Measurements from ENCODE around the gene CARD19. TPM values are rescaled to one million over a fixed set of nuclear protein-coding genes. Genes with fewer than 3 reads are reported as not detected.
"Not testable (repeated sequence)": the region's sequence is repeated elsewhere in the genome, so short reads cannot be mapped to it uniquely, and the experiment has no call there.

Gene CARD19
- total RNA-seq, 2 experiments from 2014 or later, result 80.4 to 83.5 TPM

DNA sequence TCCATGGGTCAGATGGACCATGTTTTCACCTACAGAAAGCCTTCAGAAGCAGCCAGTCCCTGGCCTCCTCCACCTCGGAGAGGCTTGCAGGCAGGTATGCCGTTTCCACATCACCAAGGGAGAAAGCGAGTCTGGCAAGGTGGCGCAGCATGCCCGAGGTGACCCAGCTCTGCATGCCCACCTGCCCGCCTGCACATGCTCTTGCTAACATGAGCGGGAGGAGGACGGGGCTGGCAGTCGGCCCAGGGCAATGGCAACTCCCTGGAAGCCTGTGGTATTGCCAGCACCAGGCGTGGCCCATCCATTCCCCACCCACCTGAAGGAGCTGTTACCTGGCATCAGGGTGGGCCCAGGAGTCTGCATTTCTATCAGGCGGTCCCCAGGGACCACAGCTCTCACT is 41.3 kb downstream of the CARD19 start:
- Mint-ChIP-seq H3K36me3 (ENCODE audit: low read depth) (peaks cover 3% of the 10 kb centered on the region), H3K27ac (no peak overlapping the region), H3K27me3 (no peaks in the 10 kb centered on the region), H3K9me3 (peaks cover 3% of the 10 kb centered on the region), H3K4me3 (no peak overlapping the region), H3K4me1 (peaks cover 39% of the 10 kb centered on the region)
- DNase-seq, result no peak
- POLR2A ChIA-PET, result no interaction called here
- CTCF ChIA-PET, result no interaction called here

DNA sequence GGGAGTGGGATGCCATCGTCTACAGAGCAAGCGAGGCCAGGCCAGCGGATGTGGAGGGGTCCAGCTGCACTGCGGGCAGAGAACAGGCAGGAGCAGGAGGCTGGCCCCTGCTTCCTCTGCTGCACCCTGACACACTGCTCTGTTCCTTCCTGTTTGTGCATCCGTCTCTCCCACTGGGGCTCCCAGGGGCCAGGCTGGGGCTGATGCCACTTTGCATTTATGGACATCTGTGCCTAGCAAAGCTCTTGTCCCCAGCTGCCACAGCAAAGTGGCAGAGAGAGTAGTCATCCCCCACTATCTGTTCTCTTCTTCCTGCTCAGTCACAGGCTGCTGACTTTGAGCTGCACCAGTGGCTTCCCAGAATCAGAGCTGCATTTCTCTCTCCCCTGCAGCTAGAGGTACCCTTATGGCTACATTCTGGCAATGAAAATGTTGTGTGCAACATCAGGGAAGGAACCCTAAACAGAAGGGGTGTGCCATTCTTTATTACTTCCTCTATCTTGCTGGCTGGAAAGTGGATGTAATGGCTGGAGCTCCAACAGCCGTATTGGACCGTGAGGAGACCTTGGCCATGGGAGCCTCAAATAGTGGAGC is 42.3 kb downstream of the CARD19 start:
- peaks cover 3% of the 10 kb centered on the region for H3K9me3 Mint-ChIP-seq
- H3K4me3 Mint-ChIP-seq, result no peak overlapping the region
- DNase-seq, result no peak
- H3K27ac Mint-ChIP-seq, result no peak overlapping the region
- ChIA-PET CTCF (interaction anchor here (1.0 kb wide), 1 partner anchor 9 kb away, joined by 5 read pairs; no protein-coding TSS in a partner anchor), POLR2A (interaction anchor here (1.2 to 1.3 kb wide), 2 partner anchors 16 to 18 kb away, joined by 3 to 5 read pairs; no protein-coding TSS in a partner anchor)
- H3K4me1 Mint-ChIP-seq, result peaks cover 37% of the 10 kb centered on the region
- H3K27me3 Mint-ChIP-seq, result no peaks in the 10 kb centered on the region
- H3K36me3 Mint-ChIP-seq (ENCODE audit: low read depth), result peaks cover 3% of the 10 kb centered on the region

DNA sequence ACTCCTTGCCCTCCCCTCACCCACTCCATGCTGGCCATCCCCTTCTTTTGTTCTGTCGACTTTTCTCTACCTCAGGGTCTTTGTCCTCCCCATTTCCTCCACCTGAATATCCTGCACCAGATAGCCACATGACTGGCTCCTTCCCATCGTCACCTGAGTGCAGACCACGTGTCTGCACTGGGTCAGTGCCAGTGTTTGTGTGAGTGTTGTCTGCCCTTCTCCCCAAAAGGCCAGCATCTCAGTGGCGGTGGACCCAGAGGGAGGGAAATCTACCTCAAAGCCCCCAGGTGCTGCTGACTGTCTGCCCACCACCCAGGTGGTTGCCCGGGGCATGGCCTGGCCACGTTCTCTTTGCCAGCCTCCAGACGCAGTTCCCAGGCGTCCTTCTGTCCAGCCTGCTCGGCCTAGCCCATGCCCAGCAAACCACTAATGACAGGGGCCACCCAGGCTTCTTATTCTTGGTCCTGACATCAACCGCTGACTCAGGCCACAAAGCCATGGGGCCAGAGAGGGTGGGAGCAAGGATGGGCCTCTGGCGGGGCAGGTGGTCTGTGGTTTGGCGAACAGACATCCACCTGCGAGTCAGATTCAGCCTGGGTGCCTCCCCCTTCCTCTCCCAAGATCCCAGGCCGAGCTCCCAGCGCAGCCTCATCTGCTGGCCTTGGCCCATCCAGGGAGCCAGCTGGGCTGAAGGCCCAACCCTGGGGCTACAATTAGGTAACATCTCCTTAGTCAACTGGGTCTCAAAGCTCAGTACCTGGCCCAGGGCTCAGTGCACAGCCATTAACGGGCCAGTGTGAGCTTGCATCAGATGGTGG is 43.6 kb downstream of the CARD19 start:
- DNase-seq, result no peak
- POLR2A ChIA-PET, result interaction anchor here (1.2 to 1.3 kb wide), 2 partner anchors 13 to 17 kb away, joined by 3 read pairs; no protein-coding TSS in a partner anchor

DNA sequence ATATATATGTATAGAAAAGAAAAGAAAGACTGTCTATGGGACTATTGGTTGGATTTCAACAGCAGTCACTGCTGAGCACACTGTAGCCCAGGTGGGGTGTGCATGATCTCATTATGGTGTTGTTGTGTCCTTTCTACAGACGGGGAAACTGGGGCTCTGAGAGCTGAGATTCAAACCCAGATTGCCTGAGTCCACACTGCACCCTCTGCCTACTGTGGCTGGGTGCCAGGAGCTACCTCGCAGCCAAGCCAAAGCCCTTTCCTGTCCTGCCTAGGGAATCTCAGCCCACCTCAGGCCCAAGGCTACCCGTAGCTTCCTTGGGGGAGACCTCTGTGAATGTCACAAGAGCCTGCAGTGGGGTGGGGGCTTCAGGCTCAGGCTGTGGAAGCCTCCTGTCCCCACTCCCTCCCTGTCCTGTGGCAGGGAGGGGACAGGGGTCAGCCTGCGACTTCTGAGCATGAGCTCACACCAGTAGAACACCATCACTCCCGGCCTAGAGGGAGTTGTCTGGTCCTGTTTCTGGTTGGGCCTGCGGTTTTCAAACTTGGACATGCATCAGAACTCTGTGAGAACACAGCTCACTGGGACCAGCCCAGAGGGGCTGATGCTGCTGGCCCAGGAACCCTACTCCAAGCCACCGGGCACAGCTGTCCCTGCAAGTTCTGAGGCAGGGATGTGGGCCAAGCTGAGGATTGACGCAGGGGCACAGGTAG is 45.9 kb downstream of the CARD19 start:
- no peak for DNase-seq
- H3K27me3 Mint-ChIP-seq, result no peaks in the 10 kb centered on the region
- POLR2A ChIA-PET, result interaction anchor here (4.3 kb wide), 1 partner anchor 8 kb away, joined by 20 read pairs; the partner anchor contains the start of gene NINJ1
- peaks cover 14% of the 10 kb centered on the region for H3K9me3 Mint-ChIP-seq
- no peak overlapping the region for H3K27ac Mint-ChIP-seq
- H3K36me3 Mint-ChIP-seq (ENCODE audit: low read depth), result peaks cover 13% of the 10 kb centered on the region
- CTCF ChIA-PET, result interaction anchor here (1.0 to 1.6 kb wide), 2 partner anchors 15 to 138 kb away, joined by 3 to 4 read pairs; no protein-coding TSS in a partner anchor
- peaks cover 54% of the 10 kb centered on the region for H3K4me1 Mint-ChIP-seq
- no peak overlapping the region for H3K4me3 Mint-ChIP-seq

More for the DNA sequence above, 43.6 kb downstream of the CARD19 start:
- no peak overlapping the region for H3K4me3 Mint-ChIP-seq
- H3K27me3 Mint-ChIP-seq, result no peaks in the 10 kb centered on the region
- H3K9me3 Mint-ChIP-seq, result peaks cover 3% of the 10 kb centered on the region
- CTCF ChIA-PET, result no interaction called here
- H3K36me3 Mint-ChIP-seq (ENCODE audit: low read depth), result peaks cover 3% of the 10 kb centered on the region
- H3K4me1 Mint-ChIP-seq, result peaks cover 47% of the 10 kb centered on the region
- no peak overlapping the region for H3K27ac Mint-ChIP-seq

DNA sequence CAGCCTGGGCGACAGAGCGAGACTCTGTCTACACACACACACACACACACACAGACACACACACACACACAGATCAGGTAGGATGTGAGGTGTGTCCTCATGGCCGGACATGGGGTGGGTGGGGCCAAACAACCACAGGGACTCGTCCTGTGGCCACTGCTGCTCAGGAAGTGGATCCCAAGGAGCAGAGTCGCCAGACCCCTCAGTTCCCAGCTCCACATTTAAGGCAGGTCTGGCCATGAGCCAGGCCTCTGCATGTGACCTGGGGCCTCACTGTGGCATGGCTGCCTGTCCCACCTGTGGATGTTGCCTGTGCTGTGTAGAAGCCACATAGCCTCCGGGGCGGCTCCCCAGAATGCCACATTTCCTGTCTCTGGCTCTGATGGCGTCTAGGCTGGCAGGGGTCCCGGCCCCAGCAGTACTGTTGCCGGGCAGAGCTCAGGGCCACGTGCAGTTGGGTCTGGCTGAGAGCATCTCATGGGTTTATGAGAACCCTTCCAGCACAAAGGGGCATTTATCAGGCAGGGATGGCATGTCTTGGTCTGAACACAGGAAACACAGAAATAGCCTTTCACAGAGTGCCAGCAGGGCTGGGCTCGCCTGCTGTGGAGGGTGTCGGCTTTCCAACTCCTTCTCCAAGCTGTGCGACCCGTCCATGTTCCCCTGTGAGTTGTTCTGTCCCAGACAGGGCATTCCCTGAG is 48.0 kb downstream of the CARD19 start:
- POLR2A ChIA-PET, result interaction anchor here (0.8 to 4.3 kb wide), 8 partner anchors 9 to 116 kb away, joined by 3 to 20 read pairs (median 4); partner anchors contain the start of gene NINJ1
- Mint-ChIP-seq H3K9me3 (peaks cover 23% of the 10 kb centered on the region), H3K4me3 (no peak overlapping the region), H3K27ac (peak overlapping the region; percentile 93), H3K36me3 (ENCODE audit: low read depth) (peaks cover 24% of the 10 kb centered on the region), H3K4me1 (peaks cover 50% of the 10 kb centered on the region), H3K27me3 (no peaks in the 10 kb centered on the region)
- DNase-seq, result peak; percentile 72
- CTCF ChIA-PET, result interaction anchor here (1.3 to 1.5 kb wide), 2 partner anchors 10 to 11 kb away, joined by 4 to 6 read pairs; no protein-coding TSS in a partner anchor

DNA sequence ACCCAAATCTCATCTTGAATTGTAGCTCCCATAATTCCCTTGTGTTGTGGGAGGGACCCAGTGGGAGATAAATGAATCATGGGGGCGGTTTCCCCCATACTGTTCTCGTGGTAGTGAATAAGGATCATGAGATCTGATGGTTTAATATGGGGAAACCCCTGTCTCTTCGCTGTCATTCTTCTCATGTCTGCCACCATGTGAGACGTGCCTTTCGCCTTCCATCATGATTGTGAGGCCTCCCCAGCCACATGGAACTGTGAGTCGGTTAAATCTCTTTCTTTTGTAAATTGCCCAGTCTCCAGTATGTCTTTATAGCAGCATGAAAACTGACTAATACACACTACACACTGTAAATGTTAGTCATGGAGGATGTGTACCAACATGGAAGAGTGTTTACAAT is 50.7 kb downstream of the CARD19 start:
- H3K4me1 Mint-ChIP-seq, result peaks cover 65% of the 10 kb centered on the region
- H3K27ac Mint-ChIP-seq, result peak overlapping the region; percentile 32
- not testable (repeated sequence) for DNase-seq, H3K4me3 Mint-ChIP-seq, H3K27me3 Mint-ChIP-seq
- ChIA-PET CTCF (interaction anchor here (0.9 kb wide), 1 partner anchor 38 kb away, joined by 5 read pairs; no protein-coding TSS in a partner anchor), POLR2A (interaction anchor here (1.1 kb wide), 1 partner anchor 10 kb away, joined by 3 read pairs; no protein-coding TSS in a partner anchor)
- H3K9me3 Mint-ChIP-seq, result peaks cover 25% of the 10 kb centered on the region
- H3K36me3 Mint-ChIP-seq (ENCODE audit: low read depth), result peaks cover 26% of the 10 kb centered on the region

DNA sequence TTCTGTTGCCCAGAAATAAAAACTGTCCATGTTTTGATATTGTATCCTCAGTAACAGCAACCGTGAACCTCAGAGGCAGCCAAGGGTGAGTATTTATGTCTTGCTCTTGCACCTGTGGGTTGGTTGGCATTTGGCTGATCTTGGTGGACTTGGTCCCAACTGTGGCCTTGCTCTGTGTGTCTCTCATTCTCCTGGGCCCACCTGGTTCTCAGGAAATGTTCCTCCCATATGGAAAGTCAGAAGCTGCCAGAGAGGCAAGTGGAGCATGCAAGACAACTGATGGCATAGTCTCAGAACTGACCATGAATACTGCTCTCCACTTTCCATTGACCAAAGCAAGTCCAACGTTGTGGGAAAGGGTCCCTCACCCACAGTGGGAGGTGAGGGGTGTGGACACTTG is 51.6 kb downstream of the CARD19 start:
- Mint-ChIP-seq H3K4me1 (peaks cover 59% of the 10 kb centered on the region), H3K27me3 (no peaks in the 10 kb centered on the region), H3K4me3 (no peak overlapping the region), H3K36me3 (ENCODE audit: low read depth) (peaks cover 26% of the 10 kb centered on the region), H3K27ac (no peak overlapping the region), H3K9me3 (peaks cover 25% of the 10 kb centered on the region)
- no peak for DNase-seq
- POLR2A ChIA-PET, result no interaction called here
- CTCF ChIA-PET, result no interaction called here

DNA sequence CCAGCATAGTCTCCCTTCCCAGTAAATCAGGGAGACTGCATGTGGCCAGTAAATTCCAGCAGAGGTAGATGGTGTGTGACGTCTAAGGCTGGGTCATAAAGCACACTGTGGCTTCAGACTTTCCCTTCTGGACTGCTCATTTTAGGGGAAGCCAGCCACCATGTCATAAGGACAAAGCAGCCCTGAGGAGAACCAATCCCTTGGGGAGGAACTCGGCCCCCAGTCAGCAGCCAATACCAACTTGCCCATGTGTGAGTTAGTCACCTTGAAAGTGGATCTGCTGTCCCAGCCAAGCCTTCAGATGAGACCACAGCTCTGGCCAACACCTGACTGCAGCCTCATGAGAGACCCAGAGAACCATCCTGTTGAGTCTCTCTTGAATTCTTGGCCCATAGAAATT is 52.7 kb downstream of the CARD19 start:
- no peaks in the 10 kb centered on the region for H3K27me3 Mint-ChIP-seq
- DNase-seq, result no peak
- peaks cover 26% of the 10 kb centered on the region for H3K36me3 Mint-ChIP-seq (ENCODE audit: low read depth)
- POLR2A ChIA-PET, result no interaction called here
- CTCF ChIA-PET, result no interaction called here
- no peak overlapping the region for H3K27ac Mint-ChIP-seq
- no peak overlapping the region for H3K4me3 Mint-ChIP-seq
- H3K9me3 Mint-ChIP-seq, result peaks cover 25% of the 10 kb centered on the region
- H3K4me1 Mint-ChIP-seq, result peaks cover 50% of the 10 kb centered on the region

DNA sequence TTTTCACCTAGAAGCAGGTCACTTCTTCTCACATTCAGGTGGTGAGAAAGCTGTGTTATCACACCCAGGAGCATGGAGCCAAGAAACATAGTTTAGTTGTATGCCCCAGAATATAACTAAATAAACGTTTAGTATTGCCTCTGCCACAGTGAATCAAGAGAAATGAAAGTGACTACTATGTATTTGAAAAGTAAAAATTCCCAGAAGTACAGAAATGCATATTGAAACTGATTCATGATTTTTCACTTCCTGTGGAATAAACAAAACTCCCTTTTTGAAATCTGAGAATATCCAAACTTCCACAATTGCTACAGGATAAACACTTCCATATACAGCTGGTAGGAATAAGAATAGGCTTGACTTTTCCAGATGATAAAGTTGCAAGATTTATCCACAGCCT is 53.3 kb downstream of the CARD19 start:
- DNase-seq, result no peak
- peaks cover 25% of the 10 kb centered on the region for H3K9me3 Mint-ChIP-seq
- peaks cover 26% of the 10 kb centered on the region for H3K36me3 Mint-ChIP-seq (ENCODE audit: low read depth)
- ChIA-PET POLR2A (interaction anchor here (0.8 to 1.1 kb wide), 2 partner anchors 90 to 147 kb away, joined by 3 read pairs; no protein-coding TSS in a partner anchor), CTCF (interaction anchor here (1.0 kb wide), 1 partner anchor 41 kb away, joined by 3 read pairs; no protein-coding TSS in a partner anchor)
- no peak overlapping the region for H3K4me3 Mint-ChIP-seq
- H3K4me1 Mint-ChIP-seq, result peaks cover 43% of the 10 kb centered on the region
- H3K27ac Mint-ChIP-seq, result peak overlapping the region; percentile 56
- no peaks in the 10 kb centered on the region for H3K27me3 Mint-ChIP-seq

DNA sequence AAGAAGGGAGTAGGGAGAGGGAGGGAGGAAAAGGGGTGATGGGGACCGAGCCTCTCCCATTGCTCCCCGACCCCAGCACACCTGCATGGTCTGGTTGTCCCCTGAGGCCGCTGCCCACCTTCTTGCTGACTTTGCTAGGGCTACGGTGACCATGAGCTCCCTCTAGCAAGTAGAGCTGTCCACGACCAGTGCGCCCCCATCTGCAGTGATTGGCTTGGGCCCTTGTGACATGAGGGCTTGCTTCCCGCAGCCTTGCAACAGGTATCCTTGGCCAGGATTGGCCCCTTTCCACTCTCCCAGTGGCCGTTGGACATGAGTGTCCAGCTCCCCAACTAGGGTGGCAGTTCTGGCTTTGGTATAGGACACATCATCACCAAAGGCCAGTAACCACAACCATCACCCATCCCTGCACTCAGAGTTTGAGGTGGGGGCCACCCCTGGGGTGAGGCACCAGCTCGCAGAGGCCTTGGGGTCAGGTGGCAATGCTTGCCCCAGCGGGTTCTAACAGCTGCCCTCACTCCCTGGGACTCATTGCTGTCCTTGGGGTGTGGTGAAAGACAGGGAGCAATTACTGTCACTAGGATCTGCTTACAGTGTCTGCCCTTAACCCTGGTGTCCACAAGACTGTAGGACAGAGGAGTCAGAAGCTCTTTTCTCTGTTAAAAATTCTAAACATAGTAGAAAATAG is 55.2 kb downstream of the CARD19 start:
- peaks cover 21% of the 10 kb centered on the region for H3K9me3 Mint-ChIP-seq
- H3K4me1 Mint-ChIP-seq, result peaks cover 45% of the 10 kb centered on the region
- no peak for DNase-seq
- H3K27ac Mint-ChIP-seq, result no peak overlapping the region
- no peak overlapping the region for H3K4me3 Mint-ChIP-seq
- ChIA-PET POLR2A (no interaction called here), CTCF (interaction anchor here (2.9 kb wide), 1 partner anchor 42 kb away, joined by 15 read pairs; no protein-coding TSS in a partner anchor)
- H3K27me3 Mint-ChIP-seq, result no peaks in the 10 kb centered on the region
- H3K36me3 Mint-ChIP-seq (ENCODE audit: low read depth), result peaks cover 22% of the 10 kb centered on the region

DNA sequence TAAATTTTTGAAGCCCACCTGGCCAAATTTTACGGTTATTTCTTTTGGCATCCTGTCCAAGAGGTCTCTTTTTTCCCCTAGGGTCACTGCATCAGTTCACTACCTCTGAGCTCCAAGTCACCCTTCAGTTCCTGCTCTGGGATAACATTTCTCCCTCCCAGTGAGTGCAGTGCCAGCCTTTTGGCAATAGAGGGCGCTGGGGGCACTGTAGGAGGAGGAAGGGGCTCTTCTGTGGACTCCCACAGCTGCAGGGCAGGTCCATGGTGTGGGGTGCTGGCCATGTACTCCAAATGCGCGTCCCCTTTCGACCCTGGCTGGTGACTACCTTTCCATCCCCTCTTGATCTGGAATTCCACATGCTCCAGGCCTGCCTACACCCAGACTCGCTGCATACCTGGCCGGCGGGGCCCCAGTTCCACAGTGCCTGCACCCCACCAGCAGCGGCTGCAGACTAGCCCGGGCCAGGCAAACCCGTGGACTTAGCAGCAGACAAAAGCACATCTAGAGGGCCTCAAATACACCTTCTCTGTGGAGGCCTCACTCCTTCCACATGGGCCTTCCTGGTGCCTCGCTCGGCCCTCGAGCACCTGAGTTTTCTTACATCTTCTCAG is 58.4 kb downstream of the CARD19 start:
- Mint-ChIP-seq H3K36me3 (ENCODE audit: low read depth) (peaks cover 6% of the 10 kb centered on the region), H3K4me1 (peaks cover 37% of the 10 kb centered on the region), H3K9me3 (peaks cover 5% of the 10 kb centered on the region), H3K4me3 (no peak overlapping the region), H3K27ac (no peak overlapping the region), H3K27me3 (no peaks in the 10 kb centered on the region)
- POLR2A ChIA-PET, result interaction anchor here (0.7 to 1.6 kb wide), 3 partner anchors 16 to 20 kb away, joined by 3 to 5 read pairs (median 3); partner anchors contain the start of gene NINJ1
- CTCF ChIA-PET, result interaction anchor here (0.6 to 2.9 kb wide), 6 partner anchors 9 to 181 kb away, joined by 3 to 15 read pairs (median 4); no protein-coding TSS in a partner anchor
- DNase-seq, result peak; percentile 42

All from activated CD4-positive, alpha-beta memory T cell treated with anti-CD3 and anti-CD28 coated beads, Interleukin-2, amount 10 ng/mL, durations not matched to agents 7 days and 5 days (primary cell).